HepG2 (cell line): ENCODE data around the gene PHF14. TPM values are rescaled to one million over a fixed set of nuclear protein-coding genes. Genes with fewer than 3 reads are reported as not detected.

Experiments used
- ATAC-seq: fragments of 200-7000 bp; cut with Tn5 transposase; 3 replicates; pipeline ENCODE4 v1.9.1; 2020; ENCODE audit warnings: mild to moderate bottlenecking, moderate library complexity
- BruUV-seq: library from RNA; stranded (reverse); fragments of 400-500 nt; replicated peaks from 2 replicates; lab custom pipeline; 2021; lab: Mats Ljungman, UMichigan
- CTCF ChIA-PET: fragments of 300-600 bp; formaldehyde crosslinking; extraction: SDS; loops from one replicate; lab custom pipeline; 2021; ENCODE audit warnings: low total read pairs, inconsistent platforms, low intra/inter-chr PET ratio; lab: Yijun Ruan, JAX
- POLR2A ChIA-PET: fragments of 350-600 bp; sonication (Branson Sonifier 250); formaldehyde crosslinking; loops from one replicate; lab custom pipeline; 2020; ENCODE audit warnings: antibody characterized with exemption, inconsistent platforms; lab: Yijun Ruan, JAX
- DNase-seq: peaks from one replicate; pipeline ENCODE4 v3.0.0-alpha.2; 2015; ENCODE audit warnings: low spot score
- FAIRE-seq: peaks from 3 replicates; lab custom pipeline; 2011; peaks lifted over from hg19 to GRCh38; lab: Jason Lieb, UNC
- H2AFZ ChIP-seq: one replicate; pipeline ENCODE4 v1.6.1; 2011; ENCODE audit warnings: low read length, inconsistent platforms
- H3K27ac ChIP-seq: fragments of 300-600 bp; 3 replicates; pipeline ENCODE4 v1.8.0; 2011; ENCODE audit warnings: mixed run types, mild to moderate bottlenecking, mixed read lengths, low read length, inconsistent platforms; ENCODE audit not compliant: insufficient read depth; ENCODE audit errors: extremely low read length
- H3K27me3 ChIP-seq, 2 experiments: fragments of 200-600 bp in 1 of 2; 2 replicates in 1 of 2; 3 replicates in 1 of 2; pipeline versions ENCODE4 v1.6.0 to v1.8.0; 2011; ENCODE audit warnings: low read length in 2 of 2, mild to moderate bottlenecking in 2 of 2, moderate library complexity in 2 of 2, inconsistent platforms in 1 of 2; ENCODE audit not compliant: insufficient read depth in 2 of 2, control insufficient read depth in 1 of 2
- H3K36me3 ChIP-seq, 2 experiments: fragments of 200-600 bp in 1 of 2; replicated peaks in 1 of 2; 2 replicates in 1 of 2; 3 replicates in 1 of 2; pipeline versions ENCODE4 v1.5.1 to v1.8.0; 2011; ENCODE audit warnings: low read length in 2 of 2, inconsistent platforms in 1 of 2; ENCODE audit not compliant: insufficient read depth in 2 of 2, control insufficient read depth in 1 of 2
- H3K4me1 ChIP-seq: 2 replicates; pipeline ENCODE4 v1.5.1; 2012; ENCODE audit warnings: low read length, inconsistent platforms; ENCODE audit not compliant: insufficient read depth
- H3K4me2 ChIP-seq: 2 replicates; pipeline ENCODE4 v1.6.0; 2011; ENCODE audit warnings: low read depth, low read length, inconsistent platforms
- H3K4me3 ChIP-seq, 3 experiments: fragments of 200-600 bp in 1 of 3; sonication (generic), shearing (Covaris generic) in 1 of 3; replicated peaks in 1 of 3; 2 replicates each; pipeline ENCODE4 v1.5.1; 2011 to 2016; ENCODE audit warnings: low read length in 3 of 3, inconsistent platforms in 2 of 3, low read depth in 2 of 3, mild to moderate bottlenecking in 2 of 3, control low read depth in 1 of 3, mixed read lengths in 1 of 3; ENCODE audit not compliant: insufficient read depth in 1 of 3
- H3K79me2 ChIP-seq: one replicate; pipeline ENCODE4 v1.6.1; 2011; ENCODE audit warnings: low read length, inconsistent platforms; ENCODE audit not compliant: insufficient read depth
- H3K9ac ChIP-seq: 2 replicates; pipeline ENCODE4 v1.6.0; 2011; ENCODE audit warnings: mild to moderate bottlenecking, low read depth, low read length, inconsistent platforms; ENCODE audit not compliant: insufficient read depth
- H3K9me3 ChIP-seq: 2 replicates; pipeline ENCODE4 v1.5.1; 2012; ENCODE audit warnings: mild to moderate bottlenecking, low read length
- H4K20me1 ChIP-seq: 2 replicates; pipeline ENCODE4 v1.6.0; 2011; ENCODE audit warnings: inconsistent platforms, mild to moderate bottlenecking, low read length, moderate library complexity; ENCODE audit not compliant: insufficient read depth
- ARID2 ChIP-seq: sonication (generic); formaldehyde crosslinking; IDR thresholded peaks from 2 replicates; pipeline ENCODE4 v1.8.1; 2022; ENCODE audit warnings: mild to moderate bottlenecking, missing genetic modification reagents, borderline replicate concordance
- ARNT ChIP-seq: fragments of 450-650 bp; IDR thresholded peaks from 2 replicates; pipeline ENCODE4 v1.6.1; 2017
- BRCA1 ChIP-seq: sonication (generic); formaldehyde crosslinking; IDR thresholded peaks from 2 replicates; pipeline ENCODE4 v1.4.0; 2020; ENCODE audit warnings: missing genetic modification reagents
- CEBPG ChIP-seq: IDR thresholded peaks from 2 replicates; pipeline ENCODE4 v1.6.1; 2016
- HNF1A ChIP-seq, 2 experiments: sonication (generic) in 1 of 2; formaldehyde crosslinking in 1 of 2; IDR thresholded peaks; 2 replicates each; pipeline versions ENCODE4 v1.4.0 to v1.6.1; 2016 to 2020; ENCODE audit warnings: borderline replicate concordance in 1 of 2, low read depth in 1 of 2, mild to moderate bottlenecking in 1 of 2, missing genetic modification reagents in 1 of 2
- NFAT5 ChIP-seq: sonication (generic); formaldehyde crosslinking; IDR thresholded peaks from 2 replicates; pipeline ENCODE4 v1.4.0; 2020; ENCODE audit warnings: missing genetic modification reagents
- NKX3-1 ChIP-seq: sonication (generic); formaldehyde crosslinking; IDR thresholded peaks from 2 replicates; pipeline ENCODE4 v1.5.0; 2020; ENCODE audit warnings: missing genetic modification reagents
- NR1H2 ChIP-seq: sonication (generic); formaldehyde crosslinking; IDR thresholded peaks from 2 replicates; pipeline ENCODE4 v1.8.1; 2022; ENCODE audit warnings: low read depth, missing genetic modification reagents, borderline replicate concordance
- ZFYVE20 ChIP-seq: sonication (generic); formaldehyde crosslinking; IDR thresholded peaks from 2 replicates; pipeline ENCODE4 v1.8.0; 2023; ENCODE audit warnings: low read depth, mild to moderate bottlenecking, moderate library complexity, missing genetic modification reagents, borderline replicate concordance
- ZNF251 ChIP-seq: sonication (generic); formaldehyde crosslinking; IDR thresholded peaks from 2 replicates; pipeline ENCODE4 v1.9.0; 2021; ENCODE audit warnings: mild to moderate bottlenecking, missing genetic modification reagents
- ZNF292 ChIP-seq: sonication (generic); formaldehyde crosslinking; IDR thresholded peaks from 2 replicates; pipeline ENCODE4 v1.8.1; 2022; ENCODE audit warnings: mild to moderate bottlenecking, low read depth, missing genetic modification reagents, borderline replicate concordance
- ZNF331 ChIP-seq: sonication (generic); formaldehyde crosslinking; IDR thresholded peaks from 2 replicates; pipeline ENCODE4 v1.4.0; 2020; ENCODE audit warnings: missing genetic modification reagents
- ZNF367 ChIP-seq: sonication (generic); formaldehyde crosslinking; IDR thresholded peaks from 2 replicates; pipeline ENCODE4 v1.4.0; 2020; ENCODE audit warnings: missing genetic modification reagents, borderline replicate concordance
- WGBS: methylation state at CpG from one replicate; pipeline ENCODE4 v1.1.6; 2017; ENCODE audit warnings: low lambda C conversion rate; 5-methylcytosine and 5-hydroxymethylcytosine counted together
- in situ Hi-C: cut with HindIII; loops from 2 replicates; pipeline ENCODE4 v1.10.0; 2017; ENCODE audit warnings: low pct_unique_long_range_greater_than_20kb; ENCODE audit not compliant: extremely low pct_ligation_motif_present
- intact Hi-C: fragments of 100-400 bp; cut with micrococcal nuclease; formaldehyde crosslinking; loops from one replicate; pipeline ENCODE4 v1.10.0; 2022; ENCODE audit not compliant: unreplicated experiment
- polyA plus RNA-seq, 8 experiments: library from polyadenylated mRNA; depleted of rRNA in 3 of 8; stranded (reverse) in 7 of 8; unstranded in 1 of 8; fragments of >200 nt; fragmentation: Illumina TruSeq in 4 of 8; extraction: Trizol in 4 of 8; gene quantifications; 2 replicates each; pipeline versions ENCODE4 v1.2.1 to v1.2.3, GENCODE V29; 2011 to 2016; ENCODE audit warnings: low read depth in 4 of 8, missing spikeins in 1 of 8, mixed read lengths in 1 of 8; ENCODE audit not compliant: insufficient read depth in 1 of 8
- total RNA-seq, 5 experiments: library from RNA; depleted of rRNA; stranded (reverse); fragments of >200 nt; fragmentation: Illumina TruSeq; extraction: Trizol; gene quantifications; 2 replicates each; pipeline ENCODE4 v1.2.3, GENCODE V29; 2016; ENCODE audit warnings: low read depth in 1 of 5
- TF ChIP-seq, protein P1 (sequence below): sonication (generic); formaldehyde crosslinking; IDR thresholded peaks from 2 replicates; pipeline ENCODE4 v1.4.0; 2020; ENCODE audit warnings: mild to moderate bottlenecking, missing genetic modification reagents

PHF14 gene
- total and polyA plus RNA-seq, 2 of the 13 experiments (the other 11 are each of a cell fraction or from before 2014, with no cell fraction given): 18.9 to 68.7 TPM

DNA sequence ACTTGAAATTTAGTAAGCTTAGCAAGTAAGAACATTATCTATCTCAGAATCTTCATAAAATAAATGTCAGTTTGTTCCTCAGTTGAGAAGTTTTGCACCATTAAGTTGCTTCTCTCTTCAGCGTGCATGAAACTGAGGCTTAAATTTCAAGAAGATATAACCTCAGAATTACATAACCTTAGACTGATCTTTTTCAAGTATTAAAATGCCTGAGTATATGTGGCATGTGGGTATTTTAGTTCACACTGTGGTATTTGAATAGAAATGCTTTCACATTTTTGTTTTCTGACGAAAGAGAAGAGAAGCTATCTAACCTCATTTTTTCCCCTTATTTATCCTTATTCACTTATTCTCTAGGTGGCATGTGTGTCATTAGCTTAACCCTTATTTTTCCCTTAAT is 104.1 kb downstream of the PHF14 start:
- POLR2A ChIA-PET: no interaction called here
- H3K4me2 ChIP-seq: no peak overlapping the region
- no peak for TF ChIP-seq BRCA1
- TF ChIP-seq NR1H2: no peak
- TF ChIP-seq ZFYVE20 (CRISPR knock-in tag): no peak
- no peak for TF ChIP-seq ARID2 (CRISPR knock-in tag)
- no peak for TF ChIP-seq ARNT
- no peak for TF ChIP-seq HNF1A (IDR thresholded peaks at IDR 0.05; ENCODE audit: low read depth)
- no peak for TF ChIP-seq HNF1A (CRISPR knock-in tag; IDR thresholded peaks at IDR 0.05; ENCODE audit: borderline replicate concordance)
- TF ChIP-seq NFAT5: no peak
- TF ChIP-seq ZNF292: no peak
- TF ChIP-seq NKX3-1: no peak
- no peak for TF ChIP-seq CEBPG (CRISPR knock-in tag)
- no peak for TF ChIP-seq ZNF251 (CRISPR knock-in tag)
- no peak for TF ChIP-seq ZNF367 (CRISPR knock-in tag)
- TF ChIP-seq, protein P1, sequence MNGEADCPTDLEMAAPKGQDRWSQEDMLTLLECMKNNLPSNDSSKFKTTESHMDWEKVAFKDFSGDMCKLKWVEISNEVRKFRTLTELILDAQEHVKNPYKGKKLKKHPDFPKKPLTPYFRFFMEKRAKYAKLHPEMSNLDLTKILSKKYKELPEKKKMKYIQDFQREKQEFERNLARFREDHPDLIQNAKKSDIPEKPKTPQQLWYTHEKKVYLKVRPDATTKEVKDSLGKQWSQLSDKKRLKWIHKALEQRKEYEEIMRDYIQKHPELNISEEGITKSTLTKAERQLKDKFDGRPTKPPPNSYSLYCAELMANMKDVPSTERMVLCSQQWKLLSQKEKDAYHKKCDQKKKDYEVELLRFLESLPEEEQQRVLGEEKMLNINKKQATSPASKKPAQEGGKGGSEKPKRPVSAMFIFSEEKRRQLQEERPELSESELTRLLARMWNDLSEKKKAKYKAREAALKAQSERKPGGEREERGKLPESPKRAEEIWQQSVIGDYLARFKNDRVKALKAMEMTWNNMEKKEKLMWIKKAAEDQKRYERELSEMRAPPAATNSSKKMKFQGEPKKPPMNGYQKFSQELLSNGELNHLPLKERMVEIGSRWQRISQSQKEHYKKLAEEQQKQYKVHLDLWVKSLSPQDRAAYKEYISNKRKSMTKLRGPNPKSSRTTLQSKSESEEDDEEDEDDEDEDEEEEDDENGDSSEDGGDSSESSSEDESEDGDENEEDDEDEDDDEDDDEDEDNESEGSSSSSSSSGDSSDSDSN (CRISPR knock-in tag): no peak
- no peak for TF ChIP-seq ZNF331 (CRISPR knock-in tag)

More for the DNA sequence above, 104.1 kb downstream of the PHF14 start:
- H3K4me3 ChIP-seq: no peak overlapping the region
- intact Hi-C loops: no loop called here
- 98% methylated on average over 2 of the region's 2 CpGs for WGBS
- no peak overlapping the region for H2AFZ ChIP-seq
- H3K9ac ChIP-seq: no peak overlapping the region
- CTCF ChIA-PET: no interaction called here
- peaks cover 5% of the 10 kb centered on the region; the same call in 1 of the 2 replicates for H3K9me3 ChIP-seq
- no peak for FAIRE-seq
- no peak overlapping the region for H3K27ac ChIP-seq
- H3K27me3 ChIP-seq: no peaks in the 10 kb centered on the region
- no peaks in the 10 kb centered on the region for H3K79me2 ChIP-seq
- no peak for ATAC-seq
- DNase-seq: no peak
- BruUV-seq: no TSS peak
- in situ Hi-C loops: no loop called here
- H3K4me1 ChIP-seq: peaks cover 10% of the 10 kb centered on the region
- H3K36me3 ChIP-seq: no peaks in the 10 kb centered on the region
- H4K20me1 ChIP-seq: no peaks in the 10 kb centered on the region
